ENCODE measurements around the gene C14orf93.

- TF ChIP-seq, protein P1, sequence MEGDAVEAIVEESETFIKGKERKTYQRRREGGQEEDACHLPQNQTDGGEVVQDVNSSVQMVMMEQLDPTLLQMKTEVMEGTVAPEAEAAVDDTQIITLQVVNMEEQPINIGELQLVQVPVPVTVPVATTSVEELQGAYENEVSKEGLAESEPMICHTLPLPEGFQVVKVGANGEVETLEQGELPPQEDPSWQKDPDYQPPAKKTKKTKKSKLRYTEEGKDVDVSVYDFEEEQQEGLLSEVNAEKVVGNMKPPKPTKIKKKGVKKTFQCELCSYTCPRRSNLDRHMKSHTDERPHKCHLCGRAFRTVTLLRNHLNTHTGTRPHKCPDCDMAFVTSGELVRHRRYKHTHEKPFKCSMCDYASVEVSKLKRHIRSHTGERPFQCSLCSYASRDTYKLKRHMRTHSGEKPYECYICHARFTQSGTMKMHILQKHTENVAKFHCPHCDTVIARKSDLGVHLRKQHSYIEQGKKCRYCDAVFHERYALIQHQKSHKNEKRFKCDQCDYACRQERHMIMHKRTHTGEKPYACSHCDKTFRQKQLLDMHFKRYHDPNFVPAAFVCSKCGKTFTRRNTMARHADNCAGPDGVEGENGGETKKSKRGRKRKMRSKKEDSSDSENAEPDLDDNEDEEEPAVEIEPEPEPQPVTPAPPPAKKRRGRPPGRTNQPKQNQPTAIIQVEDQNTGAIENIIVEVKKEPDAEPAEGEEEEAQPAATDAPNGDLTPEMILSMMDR (IDR thresholded peaks at IDR 0.05): no peak
- TF ChIP-seq POLR2AphosphoS5 (IDR thresholded peaks at IDR 0.05) (no peak), POLR2A (IDR thresholded peaks at IDR 0.05) (no peak)
These were observed 8.2 kb upstream of the C14orf93 start for GRCh38 chr14:23018107-23018506.

Measured in breast epithelium (tissue), 3 donors.